Neural cell (in vitro differentiated cells): ENCODE results near the gene FGF9. TPM values are rescaled to one million over a fixed set of nuclear protein-coding genes. Genes with fewer than 3 reads are reported as not detected.

Experiments
- H2AFZ ChIP-seq: fragments of 200-600, 300-800 bp; sonication (generic), shearing (Covaris generic); 2 replicates; pipeline ENCODE4 v1.6.0; 2014; ENCODE audit warnings: low read depth, mild to moderate bottlenecking, antibody characterized with exemption, low read length, moderate library complexity
- H3F3A ChIP-seq: fragments of 200-600 bp; shearing (Covaris generic); 2 replicates; pipeline ENCODE4 v1.6.1; 2016; ENCODE audit warnings: mild to moderate bottlenecking, moderate library complexity, mixed read lengths, antibody characterized with exemption, low read length; ENCODE audit not compliant: insufficient read depth, poor library complexity, severe bottlenecking
- H3K27ac ChIP-seq: fragments of 200-600, 300-800 bp; sonication (generic), shearing (Covaris generic); 2 replicates; pipeline ENCODE4 v1.5.1; 2014; ENCODE audit warnings: mild to moderate bottlenecking, low read length, moderate library complexity
- H3K27me3 ChIP-seq: fragments of 300-800, 200-600 bp; sonication (generic), shearing (Covaris generic); 2 replicates; pipeline ENCODE4 v1.6.0; 2014; ENCODE audit warnings: mild to moderate bottlenecking, low read depth, low read length, moderate library complexity; ENCODE audit not compliant: insufficient read depth
- H3K36me3 ChIP-seq: fragments of 300-800, 200-600 bp; sonication (generic), shearing (Covaris generic); 2 replicates; pipeline ENCODE4 v1.5.1; 2014; ENCODE audit warnings: mild to moderate bottlenecking, antibody characterized with exemption, low read length, moderate library complexity; ENCODE audit not compliant: insufficient read depth
- H3K4me2 ChIP-seq: fragments of 300-800, 200-600 bp; sonication (generic), shearing (Covaris generic); 2 replicates; pipeline ENCODE4 v1.6.0; 2014; ENCODE audit warnings: mild to moderate bottlenecking, low read length
- H3K4me3 ChIP-seq: fragments of 300-800, 200-600 bp; sonication (generic), shearing (Covaris generic); 2 replicates; pipeline ENCODE4 v1.5.1; 2014; ENCODE audit warnings: mild to moderate bottlenecking, low read length, moderate library complexity
- H3K79me2 ChIP-seq: fragments of 200-600 bp; shearing (Covaris generic); replicated peaks from 2 replicates; pipeline ENCODE4 v1.6.0; 2014; ENCODE audit warnings: mild to moderate bottlenecking, low read length, moderate library complexity; ENCODE audit not compliant: insufficient read depth
- H3K9ac ChIP-seq: fragments of 300-800, 200-600 bp; sonication (generic), shearing (Covaris generic); 2 replicates; pipeline ENCODE4 v1.6.1; 2016; ENCODE audit warnings: mild to moderate bottlenecking, low read length, mixed read lengths
- H3K9me2 ChIP-seq: fragments of 200-600 bp; shearing (Covaris generic); 2 replicates; pipeline ENCODE4 v1.6.1; 2016; ENCODE audit warnings: mild to moderate bottlenecking, low read length, mixed read lengths; ENCODE audit not compliant: insufficient read depth
- H3K9me3 ChIP-seq: fragments of 200-600, 300-800 bp; sonication (generic), shearing (Covaris generic); 2 replicates; pipeline ENCODE4 v1.6.1; 2016; ENCODE audit warnings: mild to moderate bottlenecking, mixed run types, low read length, moderate library complexity, mixed read lengths
- H4K20me1 ChIP-seq: fragments of 200-600 bp; shearing (Covaris generic); 2 replicates; pipeline ENCODE4 v1.6.1; 2016; ENCODE audit warnings: mild to moderate bottlenecking, mixed run types; ENCODE audit not compliant: insufficient read depth
- EP300 ChIP-seq: fragments of 450-650 bp; conservative IDR thresholded peaks from 2 replicates; pipeline ENCODE4 v1.6.1; 2014; ENCODE audit warnings: antibody characterized with exemption, mild to moderate bottlenecking, moderate library complexity; ENCODE audit not compliant: poor library complexity, severe bottlenecking
- EZH2 ChIP-seq: fragments of 200-600, 300-800 bp; shearing (Covaris generic), sonication (generic); IDR thresholded peaks from 2 replicates; pipeline ENCODE4 v1.6.1; 2014; ENCODE audit warnings: antibody characterized with exemption, low read length, borderline replicate concordance, mild to moderate bottlenecking; ENCODE audit not compliant: insufficient read depth, poor library complexity, severe bottlenecking
- MXI1 ChIP-seq: fragments of 450-650 bp; conservative IDR thresholded peaks from 2 replicates; pipeline ENCODE4 v1.6.1; 2014; ENCODE audit warnings: antibody characterized with exemption, mild to moderate bottlenecking; ENCODE audit not compliant: poor library complexity, severe bottlenecking
- POLR2AphosphoS5 ChIP-seq: IDR thresholded peaks from 2 replicates; pipeline ENCODE4 v1.6.1; 2012
- RAD21 ChIP-seq: fragments of 450-650 bp; conservative IDR thresholded peaks from 2 replicates; pipeline ENCODE4 v1.6.1; 2014; ENCODE audit warnings: antibody characterized with exemption, mild to moderate bottlenecking, moderate library complexity
- SMC3 ChIP-seq: fragments of 450-650 bp; conservative IDR thresholded peaks from 2 replicates; pipeline ENCODE4 v1.6.1; 2014; ENCODE audit warnings: antibody characterized with exemption, mild to moderate bottlenecking, moderate library complexity; ENCODE audit not compliant: poor library complexity
- TAF1 ChIP-seq: IDR thresholded peaks from 2 replicates; pipeline ENCODE4 v1.6.1; 2012; ENCODE audit warnings: low read depth
- polyA plus RNA-seq: library from polyadenylated mRNA; depleted of rRNA; stranded (reverse); fragments of >200 nt; gene quantifications from 2 replicates; pipeline ENCODE4 v1.2.3, GENCODE V29; 2014
- TF ChIP-seq, protein P1 (sequence below): IDR thresholded peaks from 2 replicates; pipeline ENCODE4 v1.6.1; 2012; ENCODE audit warnings: borderline replicate concordance
- TF ChIP-seq, protein P2 (sequence below): fragments of 450-650 bp; IDR thresholded peaks from 2 replicates; pipeline ENCODE4 v1.5.1; 2014; ENCODE audit warnings: antibody characterized with exemption, mild to moderate bottlenecking, moderate library complexity; ENCODE audit not compliant: poor library complexity, severe bottlenecking

Gene FGF9
- polyA plus RNA-seq, 1 donor from 2014 or later = 29.4 TPM

DNA sequence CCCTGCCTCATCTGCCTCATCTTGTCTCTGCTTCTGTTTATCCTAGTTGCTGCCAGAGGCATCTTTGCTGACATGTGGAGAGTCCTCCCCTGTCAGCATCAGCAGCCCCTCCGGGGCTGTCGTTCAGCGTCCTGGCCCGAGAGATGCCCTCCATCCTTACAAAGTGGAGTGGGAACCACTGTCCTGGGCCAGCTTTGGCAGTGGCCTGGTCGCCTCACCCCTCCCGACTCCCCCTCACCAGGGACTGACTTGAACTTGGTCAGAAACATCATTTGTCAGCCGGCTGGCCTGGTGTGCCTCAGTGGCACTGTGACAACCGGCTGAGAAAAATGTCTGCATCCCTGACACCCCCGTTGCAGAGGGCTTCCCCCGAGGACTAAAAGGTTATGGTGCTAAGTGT is 20.6 kb downstream of the FGF9 start:
- Histone ChIP-seq H3F3A (no peaks in the 10 kb centered on the region), H3K27me3 (no peaks in the 10 kb centered on the region), H3K9ac (no peak overlapping the region), H3K4me3 (no peak overlapping the region), H2AFZ (no peak overlapping the region), H3K4me2 (no peak overlapping the region), H3K36me3 (peaks cover 10% of the 10 kb centered on the region), H3K9me2 (no peaks in the 10 kb centered on the region), H3K79me2 (no peaks in the 10 kb centered on the region), H3K27ac (no peak overlapping the region), H4K20me1 (no peaks in the 10 kb centered on the region), H3K9me3 (no peaks in the 10 kb centered on the region)
- TF ChIP-seq EZH2 = no peak
- no peak for TF ChIP-seq MXI1
- no peak for TF ChIP-seq TAF1
- TF ChIP-seq, protein P1, sequence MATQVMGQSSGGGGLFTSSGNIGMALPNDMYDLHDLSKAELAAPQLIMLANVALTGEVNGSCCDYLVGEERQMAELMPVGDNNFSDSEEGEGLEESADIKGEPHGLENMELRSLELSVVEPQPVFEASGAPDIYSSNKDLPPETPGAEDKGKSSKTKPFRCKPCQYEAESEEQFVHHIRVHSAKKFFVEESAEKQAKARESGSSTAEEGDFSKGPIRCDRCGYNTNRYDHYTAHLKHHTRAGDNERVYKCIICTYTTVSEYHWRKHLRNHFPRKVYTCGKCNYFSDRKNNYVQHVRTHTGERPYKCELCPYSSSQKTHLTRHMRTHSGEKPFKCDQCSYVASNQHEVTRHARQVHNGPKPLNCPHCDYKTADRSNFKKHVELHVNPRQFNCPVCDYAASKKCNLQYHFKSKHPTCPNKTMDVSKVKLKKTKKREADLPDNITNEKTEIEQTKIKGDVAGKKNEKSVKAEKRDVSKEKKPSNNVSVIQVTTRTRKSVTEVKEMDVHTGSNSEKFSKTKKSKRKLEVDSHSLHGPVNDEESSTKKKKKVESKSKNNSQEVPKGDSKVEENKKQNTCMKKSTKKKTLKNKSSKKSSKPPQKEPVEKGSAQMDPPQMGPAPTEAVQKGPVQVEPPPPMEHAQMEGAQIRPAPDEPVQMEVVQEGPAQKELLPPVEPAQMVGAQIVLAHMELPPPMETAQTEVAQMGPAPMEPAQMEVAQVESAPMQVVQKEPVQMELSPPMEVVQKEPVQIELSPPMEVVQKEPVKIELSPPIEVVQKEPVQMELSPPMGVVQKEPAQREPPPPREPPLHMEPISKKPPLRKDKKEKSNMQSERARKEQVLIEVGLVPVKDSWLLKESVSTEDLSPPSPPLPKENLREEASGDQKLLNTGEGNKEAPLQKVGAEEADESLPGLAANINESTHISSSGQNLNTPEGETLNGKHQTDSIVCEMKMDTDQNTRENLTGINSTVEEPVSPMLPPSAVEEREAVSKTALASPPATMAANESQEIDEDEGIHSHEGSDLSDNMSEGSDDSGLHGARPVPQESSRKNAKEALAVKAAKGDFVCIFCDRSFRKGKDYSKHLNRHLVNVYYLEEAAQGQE = no peak
- TF ChIP-seq, protein P2, sequence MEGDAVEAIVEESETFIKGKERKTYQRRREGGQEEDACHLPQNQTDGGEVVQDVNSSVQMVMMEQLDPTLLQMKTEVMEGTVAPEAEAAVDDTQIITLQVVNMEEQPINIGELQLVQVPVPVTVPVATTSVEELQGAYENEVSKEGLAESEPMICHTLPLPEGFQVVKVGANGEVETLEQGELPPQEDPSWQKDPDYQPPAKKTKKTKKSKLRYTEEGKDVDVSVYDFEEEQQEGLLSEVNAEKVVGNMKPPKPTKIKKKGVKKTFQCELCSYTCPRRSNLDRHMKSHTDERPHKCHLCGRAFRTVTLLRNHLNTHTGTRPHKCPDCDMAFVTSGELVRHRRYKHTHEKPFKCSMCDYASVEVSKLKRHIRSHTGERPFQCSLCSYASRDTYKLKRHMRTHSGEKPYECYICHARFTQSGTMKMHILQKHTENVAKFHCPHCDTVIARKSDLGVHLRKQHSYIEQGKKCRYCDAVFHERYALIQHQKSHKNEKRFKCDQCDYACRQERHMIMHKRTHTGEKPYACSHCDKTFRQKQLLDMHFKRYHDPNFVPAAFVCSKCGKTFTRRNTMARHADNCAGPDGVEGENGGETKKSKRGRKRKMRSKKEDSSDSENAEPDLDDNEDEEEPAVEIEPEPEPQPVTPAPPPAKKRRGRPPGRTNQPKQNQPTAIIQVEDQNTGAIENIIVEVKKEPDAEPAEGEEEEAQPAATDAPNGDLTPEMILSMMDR = no peak
- no peak for TF ChIP-seq RAD21
- TF ChIP-seq EP300 = no peak
- TF ChIP-seq SMC3 = no peak

DNA sequence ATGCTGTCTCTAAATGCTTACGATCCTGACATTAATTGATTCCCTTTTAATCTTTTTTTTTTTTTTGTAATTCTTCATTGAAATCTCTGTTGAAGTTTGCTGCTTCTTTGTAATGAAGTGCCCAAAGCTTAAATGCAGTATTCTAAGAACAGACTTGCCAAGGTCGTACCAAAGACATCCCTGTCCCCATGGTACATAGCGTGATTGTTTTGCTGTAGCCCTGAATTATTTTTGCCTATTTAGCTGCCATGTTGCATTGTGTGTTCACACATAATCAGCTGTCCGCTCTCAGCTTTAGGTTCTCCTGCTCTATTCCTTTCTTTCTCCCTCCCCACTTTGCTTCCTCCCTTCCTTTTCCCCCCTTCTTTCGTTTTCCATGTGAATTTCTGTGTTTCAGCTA is 21.1 kb downstream of the FGF9 start:
- no peaks in the 10 kb centered on the region for H4K20me1 ChIP-seq
- peaks cover 10% of the 10 kb centered on the region for H3K36me3 ChIP-seq

More for the DNA sequence above, 21.1 kb downstream of the FGF9 start:
- H3K9ac ChIP-seq = no peak overlapping the region
- no peak overlapping the region for H3K4me3 ChIP-seq
- H3K9me2 ChIP-seq = no peaks in the 10 kb centered on the region
- no peaks in the 10 kb centered on the region for H3K79me2 ChIP-seq
- no peaks in the 10 kb centered on the region for H3K9me3 ChIP-seq
- no peaks in the 10 kb centered on the region for H3K27me3 ChIP-seq
- no peak overlapping the region for H3K4me2 ChIP-seq
- TF ChIP-seq, protein P2 = no peak
- no peak for TF ChIP-seq RAD21
- TF ChIP-seq MXI1 = no peak
- no peak for TF ChIP-seq POLR2AphosphoS5
- no peak for TF ChIP-seq EP300
- no peak for TF ChIP-seq SMC3
- TF ChIP-seq EZH2 = no peak
- TF ChIP-seq, protein P1 = no peak
- TF ChIP-seq TAF1 = no peak
- no peak overlapping the region for H3K27ac ChIP-seq
- H3F3A ChIP-seq = no peaks in the 10 kb centered on the region
- no peak overlapping the region for H2AFZ ChIP-seq
